Endothelial cell (in vitro differentiated cells): ENCODE measurements around the gene DUSP3. TPM values are rescaled to one million over a fixed set of nuclear protein-coding genes. Genes with fewer than 3 reads are reported as not detected.

ENCODE experiments used
- DNase-seq: peaks from one replicate; pipeline ENCODE4 v3.0.0; 2021; ENCODE audit warnings: low spot score
- H3K27ac Mint-ChIP-seq: one replicate; pipeline ENCODE4 v1.8.0; 2021; ENCODE audit warnings: mixed read lengths, inconsistent platforms; ENCODE audit not compliant: unreplicated experiment
- H3K27me3 Mint-ChIP-seq: one replicate; pipeline ENCODE4 v1.8.0; 2021; ENCODE audit warnings: mild to moderate bottlenecking, moderate library complexity, mixed read lengths, inconsistent platforms; ENCODE audit not compliant: unreplicated experiment
- H3K36me3 Mint-ChIP-seq: one replicate; pipeline ENCODE4 v1.8.0; 2021; ENCODE audit warnings: mild to moderate bottlenecking, low read depth, mixed read lengths, inconsistent platforms; ENCODE audit not compliant: unreplicated experiment
- H3K4me1 Mint-ChIP-seq: one replicate; pipeline ENCODE4 v1.8.0; 2021; ENCODE audit warnings: mild to moderate bottlenecking, mixed read lengths, inconsistent platforms; ENCODE audit not compliant: unreplicated experiment
- H3K4me3 Mint-ChIP-seq: one replicate; pipeline ENCODE4 v1.8.0; 2021; ENCODE audit warnings: mild to moderate bottlenecking, mixed read lengths, inconsistent platforms; ENCODE audit not compliant: unreplicated experiment
- H3K9me3 Mint-ChIP-seq: one replicate; pipeline ENCODE4 v1.8.0; 2021; ENCODE audit warnings: mixed read lengths, inconsistent platforms; ENCODE audit not compliant: unreplicated experiment
- CTCF ChIP-seq: fragments of 200-600 bp; sonication (generic); IDR thresholded peaks from one replicate; pipeline ENCODE4 v1.5.0; 2021; ENCODE audit warnings: antibody characterized with exemption; ENCODE audit not compliant: unreplicated experiment
- total RNA-seq: library from RNA; stranded (reverse); fragmentation: NEBNext Ultra II Directional; extraction: Animal tissue kit (Norgen Biotek cat#: 25700); gene quantifications from one replicate; pipeline ENCODE4 v1.2.1, GENCODE V29; 2021; ENCODE audit not compliant: unreplicated experiment

Gene DUSP3
- total RNA-seq, 1 donor from 2014 or later: 41.4 TPM

- peak; percentile 4 for TF ChIP-seq CTCF
- Mint-ChIP-seq H3K4me1 (peaks cover 48% of the 10 kb centered on the region), H3K36me3 (no peaks in the 10 kb centered on the region), H3K27ac (no peak overlapping the region), H3K27me3 (peaks cover 5% of the 10 kb centered on the region), H3K4me3 (no peak overlapping the region), H3K9me3 (no peaks in the 10 kb centered on the region)
- DNase-seq: no peak
Observed at GRCh38 chr17:43754947-43755346, 23.8 kb downstream of the DUSP3 start.

DNA sequence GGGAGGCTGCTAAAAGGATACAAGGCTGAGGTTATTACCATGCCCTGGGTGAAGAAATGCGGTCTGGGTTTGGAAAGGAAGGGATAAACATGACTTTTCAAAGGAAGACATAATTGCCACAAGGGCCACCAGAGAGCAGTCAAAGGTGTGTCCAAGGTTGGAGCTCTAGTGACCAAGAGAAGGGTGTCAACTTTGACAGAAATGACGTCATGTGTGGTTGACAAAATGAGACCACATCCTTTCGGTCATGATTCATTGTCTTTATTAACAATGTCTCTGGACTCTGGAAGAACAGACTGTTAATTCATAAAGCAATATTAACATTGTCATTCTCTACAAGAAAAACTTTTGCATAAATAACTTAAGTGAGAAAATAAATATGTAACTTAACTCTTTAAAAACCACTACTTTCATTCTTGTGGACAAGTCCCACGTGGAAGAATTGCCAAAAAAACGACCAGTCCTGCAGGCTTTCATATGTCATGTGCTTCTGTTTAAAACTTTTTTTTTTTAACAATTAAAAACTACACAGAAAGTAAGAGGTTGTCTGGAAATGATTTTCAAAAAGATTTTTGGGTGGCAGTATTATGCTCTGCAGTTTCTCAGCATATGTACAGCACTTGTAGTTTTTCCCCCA lies 25.2 kb downstream of the DUSP3 start:
- no peaks in the 10 kb centered on the region for H3K36me3 Mint-ChIP-seq
- peaks cover 6% of the 10 kb centered on the region for H3K27me3 Mint-ChIP-seq
- TF ChIP-seq CTCF: no peak
- peak overlapping the region; percentile 32 for H3K4me3 Mint-ChIP-seq
- H3K27ac Mint-ChIP-seq: no peak overlapping the region
- H3K9me3 Mint-ChIP-seq: no peaks in the 10 kb centered on the region
- DNase-seq: no peak
- peaks cover 42% of the 10 kb centered on the region for H3K4me1 Mint-ChIP-seq

- no peak overlapping the region for H3K27ac Mint-ChIP-seq
- no peaks in the 10 kb centered on the region for H3K9me3 Mint-ChIP-seq
- TF ChIP-seq CTCF: no peak
Observed at GRCh38 chr17:43750153-43750552, 28.6 kb downstream of the DUSP3 start.

GRCh38 chr17:43745541-43745940 lies 33.2 kb downstream of the DUSP3 start:
- peaks cover 68% of the 10 kb centered on the region for H3K4me1 Mint-ChIP-seq
- H3K4me3 Mint-ChIP-seq: peak overlapping the region; percentile 62

More at GRCh38 chr17:43750153-43750552, 28.6 kb downstream of the DUSP3 start:
- H3K27me3 Mint-ChIP-seq: peaks cover 3% of the 10 kb centered on the region
- no peaks in the 10 kb centered on the region for H3K36me3 Mint-ChIP-seq
- peaks cover 39% of the 10 kb centered on the region for H3K4me1 Mint-ChIP-seq
- DNase-seq: no peak
- H3K4me3 Mint-ChIP-seq: no peak overlapping the region

More at GRCh38 chr17:43745541-43745940, 33.2 kb downstream of the DUSP3 start:
- Mint-ChIP-seq H3K9me3 (no peaks in the 10 kb centered on the region), H3K36me3 (no peaks in the 10 kb centered on the region), H3K27ac (no peak overlapping the region), H3K27me3 (peaks cover 3% of the 10 kb centered on the region)
- no peak for DNase-seq
- no peak for TF ChIP-seq CTCF
